Neural progenitor cell (in vitro differentiated cells): ENCODE measurements around the gene DDX10. TPM values are rescaled to one million over a fixed set of nuclear protein-coding genes. Genes with fewer than 3 reads are reported as not detected.

Source experiments
- DNase-seq: peaks from one replicate; pipeline ENCODE4 v3.0.0-alpha.2; 2016; ENCODE audit warnings: low spot score
- H2AFZ ChIP-seq: fragments of 200-600 bp; sonication (generic); replicated peaks from 2 replicates; pipeline ENCODE4 v1.6.1; 2016; ENCODE audit warnings: antibody characterized with exemption
- H3F3A ChIP-seq: fragments of 200-600 bp; sonication (generic); 2 replicates; pipeline ENCODE4 v1.6.1; 2016; ENCODE audit warnings: antibody characterized with exemption, low read depth
- H3K27ac ChIP-seq: fragments of 200-600 bp; sonication (generic); 2 replicates; pipeline ENCODE4 v1.5.1; 2016; ENCODE audit warnings: mild to moderate bottlenecking
- H3K27me3 ChIP-seq: fragments of 200-600 bp; sonication (generic); 2 replicates; pipeline ENCODE4 v1.6.1; 2016; ENCODE audit warnings: mild to moderate bottlenecking, moderate library complexity
- H3K36me3 ChIP-seq: fragments of 200-600 bp; sonication (generic); 2 replicates; pipeline ENCODE4 v1.5.1; 2016
- H3K4me1 ChIP-seq: fragments of 200-600 bp; sonication (generic); 2 replicates; pipeline ENCODE4 v1.6.1; 2016; ENCODE audit warnings: mixed run types
- H3K4me2 ChIP-seq: fragments of 200-600 bp; sonication (generic); 2 replicates; pipeline ENCODE4 v1.6.1; 2016
- H3K4me3 ChIP-seq: fragments of 200-600 bp; sonication (generic); 2 replicates; pipeline ENCODE4 v1.5.1; 2016
- H3K79me2 ChIP-seq: fragments of 200-600 bp; sonication (generic); 2 replicates; pipeline ENCODE4 v1.6.1; 2016; ENCODE audit warnings: low read depth
- H3K9ac ChIP-seq: fragments of 200-600 bp; sonication (generic); 2 replicates; pipeline ENCODE4 v1.6.1; 2016
- H3K9me3 ChIP-seq: fragments of 200-600 bp; sonication (generic); 2 replicates; pipeline ENCODE4 v1.5.1; 2016; ENCODE audit warnings: low read depth
- H4K20me1 ChIP-seq: fragments of 200-600 bp; sonication (generic); 2 replicates; pipeline ENCODE4 v1.6.1; 2016; ENCODE audit warnings: low read depth
- H3K27ac Mint-ChIP-seq: 3 replicates; pipeline ENCODE4 v1.8.0; 2021; ENCODE audit warnings: mixed read lengths
- H3K27me3 Mint-ChIP-seq: 2 replicates; pipeline ENCODE4 v1.8.0; 2022; ENCODE audit warnings: low read depth, mild to moderate bottlenecking, inconsistent platforms, moderate library complexity, mixed read lengths; ENCODE audit not compliant: insufficient read depth
- H3K36me3 Mint-ChIP-seq: 3 replicates; pipeline ENCODE4 v1.8.0; 2021; ENCODE audit warnings: mixed read lengths
- H3K4me1 Mint-ChIP-seq: 3 replicates; pipeline ENCODE4 v1.8.0; 2021; ENCODE audit warnings: mixed read lengths
- H3K4me3 Mint-ChIP-seq: 3 replicates; pipeline ENCODE4 v1.8.0; 2021; ENCODE audit warnings: mild to moderate bottlenecking, moderate library complexity, mixed read lengths
- H3K9me3 Mint-ChIP-seq: 3 replicates; pipeline ENCODE4 v1.8.0; 2020; ENCODE audit warnings: mixed read lengths
- CTCF ChIP-seq: fragments of 200-600 bp; sonication (generic); IDR thresholded peaks from 2 replicates; pipeline ENCODE4 v1.5.1; 2017; ENCODE audit warnings: antibody characterized with exemption, mild to moderate bottlenecking
- EZH2 ChIP-seq: fragments of 200-600 bp; sonication (generic); IDR thresholded peaks from 2 replicates; pipeline ENCODE4 v1.6.1; 2017; ENCODE audit warnings: antibody characterized with exemption, mild to moderate bottlenecking, moderate library complexity
- EZH2phosphoT487 ChIP-seq: fragments of 200-600 bp; sonication (generic); IDR thresholded peaks from 2 replicates; pipeline ENCODE4 v1.6.1; 2017; ENCODE audit warnings: antibody characterized with exemption
- total RNA-seq: library from RNA; depleted of rRNA; stranded (reverse); fragments of >200 nt; gene quantifications from 2 replicates; pipeline ENCODE4 v1.2.3, GENCODE V29; 2015; ENCODE audit warnings: low replicate concordance

Gene DDX10
- total RNA-seq, 1 donor from 2014 or later: 34.1 TPM

DNA sequence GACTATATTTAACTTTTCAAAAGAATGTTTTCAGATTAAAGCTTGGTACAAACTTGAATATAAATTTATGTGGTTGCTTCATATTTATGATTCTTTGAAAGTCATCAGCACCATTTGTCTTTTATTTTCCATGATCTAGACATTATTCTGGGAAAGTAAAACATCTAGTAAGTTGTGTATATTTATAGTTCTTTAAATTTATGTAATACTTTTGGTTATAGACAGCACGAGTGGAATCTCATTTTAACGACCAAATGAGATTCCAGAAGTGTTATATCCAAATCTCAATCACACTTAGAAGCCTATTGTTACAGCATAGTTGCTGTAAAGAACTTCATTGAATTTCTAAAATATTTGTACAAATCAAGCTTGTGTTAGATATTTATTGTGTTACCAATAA, 212.3 kb downstream of the DDX10 start:
- Histone ChIP-seq H3K36me3 (no peaks in the 10 kb centered on the region), H3K9me3 (no peaks in the 10 kb centered on the region), H3K79me2 (no peaks in the 10 kb centered on the region), H3K27ac (no peak overlapping the region), H4K20me1 (peaks cover 6% of the 10 kb centered on the region), H3K4me2 (no peak overlapping the region), H3K4me3 (no peak overlapping the region), H3K4me1 (no peaks in the 10 kb centered on the region), H3K9ac (no peak overlapping the region), H2AFZ (no peak overlapping the region), H3F3A (no peaks in the 10 kb centered on the region), H3K27me3 (no peaks in the 10 kb centered on the region)
- no peak overlapping the region for H3K4me3 Mint-ChIP-seq
- no peak overlapping the region for H3K27ac Mint-ChIP-seq
- TF ChIP-seq CTCF (no peak), EZH2phosphoT487 (no peak), EZH2 (no peak)
- H3K27me3 Mint-ChIP-seq: no peaks in the 10 kb centered on the region
- no peaks in the 10 kb centered on the region for H3K36me3 Mint-ChIP-seq
- H3K4me1 Mint-ChIP-seq: peaks cover 2% of the 10 kb centered on the region
- no peak for DNase-seq
- no peaks in the 10 kb centered on the region for H3K9me3 Mint-ChIP-seq

- H3K4me1 Mint-ChIP-seq: peaks cover 2% of the 10 kb centered on the region
- Histone ChIP-seq H3F3A (no peaks in the 10 kb centered on the region), H4K20me1 (peaks cover 6% of the 10 kb centered on the region), H3K79me2 (no peaks in the 10 kb centered on the region), H3K36me3 (no peaks in the 10 kb centered on the region), H3K4me1 (no peaks in the 10 kb centered on the region), H3K27me3 (no peaks in the 10 kb centered on the region), H3K27ac (no peak overlapping the region), H3K4me3 (no peak overlapping the region), H3K4me2 (no peak overlapping the region), H3K9me3 (no peaks in the 10 kb centered on the region), H3K9ac (no peak overlapping the region), H2AFZ (no peak overlapping the region)
- no peaks in the 10 kb centered on the region for H3K27me3 Mint-ChIP-seq
- H3K4me3 Mint-ChIP-seq: no peak overlapping the region
- DNase-seq: no peak
- no peak for TF ChIP-seq EZH2phosphoT487
- no peak for TF ChIP-seq CTCF
- TF ChIP-seq EZH2: no peak
- no peak overlapping the region for H3K27ac Mint-ChIP-seq
- no peaks in the 10 kb centered on the region for H3K36me3 Mint-ChIP-seq
- H3K9me3 Mint-ChIP-seq: no peaks in the 10 kb centered on the region
These were observed 215.6 kb downstream of the DDX10 start for GRCh38 chr11:108880510-108880909.

- no peaks in the 10 kb centered on the region for H3K4me1 ChIP-seq
- Mint-ChIP-seq H3K27me3 (no peaks in the 10 kb centered on the region), H3K4me3 (no peak overlapping the region), H3K27ac (no peak overlapping the region), H3K4me1 (peaks cover 8% of the 10 kb centered on the region), H3K9me3 (no peaks in the 10 kb centered on the region), H3K36me3 (no peaks in the 10 kb centered on the region)
- H3K9me3 ChIP-seq: no peaks in the 10 kb centered on the region
- TF ChIP-seq CTCF: no peak
- TF ChIP-seq EZH2phosphoT487: no peak
- no peak for TF ChIP-seq EZH2
- H4K20me1 ChIP-seq: peaks cover 6% of the 10 kb centered on the region
- no peaks in the 10 kb centered on the region for H3F3A ChIP-seq
- no peak overlapping the region for H3K4me3 ChIP-seq
- no peak overlapping the region for H3K27ac ChIP-seq
- H3K4me2 ChIP-seq: no peak overlapping the region
- no peaks in the 10 kb centered on the region for H3K79me2 ChIP-seq
- H3K9ac ChIP-seq: no peak overlapping the region
- no peak for DNase-seq
- no peaks in the 10 kb centered on the region for H3K36me3 ChIP-seq
- H3K27me3 ChIP-seq: no peaks in the 10 kb centered on the region
- no peak overlapping the region for H2AFZ ChIP-seq
These were observed 216.3 kb downstream of the DDX10 start for GRCh38 chr11:108881131-108881530.
